ENCODE measurements around the gene MPPED1.

The MPPED1 gene

DNA sequence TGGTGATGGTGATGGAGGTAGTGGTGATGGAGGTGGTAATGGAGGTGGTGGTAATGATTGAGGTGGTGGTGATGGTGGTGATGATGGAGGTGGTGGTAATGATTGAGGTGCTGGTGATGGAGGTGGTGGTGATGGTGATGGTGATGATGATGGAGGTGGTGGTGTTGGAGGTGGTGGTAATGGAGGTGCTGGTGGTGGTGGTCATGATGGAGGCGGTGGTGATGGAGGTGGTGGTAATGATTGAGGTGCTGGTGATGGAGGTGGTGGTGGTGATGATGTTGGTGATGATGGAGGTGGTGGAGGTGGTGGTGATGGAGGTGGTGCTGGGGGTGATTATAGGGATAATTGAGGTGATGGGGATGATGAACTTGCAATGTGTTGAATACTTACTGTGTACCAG lies 79.9 kb downstream of the MPPED1 start:
- no peak for DNase-seq (ENCODE audit: low spot score in 2 of 2)
- Mint-ChIP-seq H3K27ac (no peak overlapping the region), H3K9me3 (peaks cover 4% of the 10 kb centered on the region), H3K4me1 (no peaks in the 10 kb centered on the region), H3K4me3 (no peak overlapping the region), H3K36me3 (no peaks in the 10 kb centered on the region)
- ATAC-seq: no peak

- ATAC-seq: no peak
- Mint-ChIP-seq H3K4me3 (no peak overlapping the region), H3K36me3 (no peaks in the 10 kb centered on the region), H3K9me3 (peaks cover 4% of the 10 kb centered on the region), H3K4me1 (no peaks in the 10 kb centered on the region), H3K27ac (no peak overlapping the region)
- no peak for DNase-seq (ENCODE audit: low spot score in 2 of 2)
Measured at GRCh38 chr22:43493297-43493696, 81.5 kb downstream of the MPPED1 start.

- no peak overlapping the region for H3K4me3 Mint-ChIP-seq
- H3K9me3 Mint-ChIP-seq: no peaks in the 10 kb centered on the region
- H3K4me1 Mint-ChIP-seq: no peaks in the 10 kb centered on the region
- ATAC-seq (no peak), DNase-seq (ENCODE audit: low spot score in 2 of 2) (no peak)
- H3K27ac Mint-ChIP-seq: no peak overlapping the region
- no peaks in the 10 kb centered on the region for H3K36me3 Mint-ChIP-seq
Measured at GRCh38 chr22:43497956-43498855, 86.4 kb downstream of the MPPED1 start.

DNA sequence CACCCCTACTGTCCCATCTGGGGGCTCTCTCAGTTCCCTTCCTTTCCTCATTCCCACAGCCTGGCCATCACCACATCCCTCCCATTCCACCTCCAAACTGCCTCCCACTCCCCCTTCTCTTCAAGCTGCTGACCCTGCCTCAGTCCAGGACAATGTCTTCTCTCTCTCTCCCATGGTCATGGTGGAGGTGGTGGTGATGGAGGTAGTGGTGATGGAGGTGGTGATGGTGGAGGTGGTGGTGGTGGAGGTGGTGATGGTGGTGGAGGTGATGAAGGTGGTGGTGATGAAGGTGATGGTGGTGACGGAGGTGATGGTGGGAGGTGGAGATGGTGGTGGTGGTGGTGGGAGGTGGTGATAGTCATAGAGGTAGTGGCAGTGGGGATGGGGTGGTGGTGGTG lies 87.0 kb downstream of the MPPED1 start:
- Mint-ChIP-seq H3K9me3 (no peaks in the 10 kb centered on the region), H3K4me1 (no peaks in the 10 kb centered on the region), H3K4me3 (no peak overlapping the region), H3K36me3 (no peaks in the 10 kb centered on the region), H3K27ac (no peak overlapping the region)
- ATAC-seq (no peak), DNase-seq (ENCODE audit: low spot score in 2 of 2) (no peak)

GRCh38 chr22:43500792-43501785 lies 89.3 kb downstream of the MPPED1 start:
- Mint-ChIP-seq H3K36me3 (no peaks in the 10 kb centered on the region), H3K4me3 (no peak overlapping the region), H3K9me3 (no peaks in the 10 kb centered on the region), H3K27ac (no peak overlapping the region), H3K4me1 (no peaks in the 10 kb centered on the region)
- DNase-seq (ENCODE audit: low spot score in 2 of 2) (no peak), ATAC-seq (no peak)

DNA sequence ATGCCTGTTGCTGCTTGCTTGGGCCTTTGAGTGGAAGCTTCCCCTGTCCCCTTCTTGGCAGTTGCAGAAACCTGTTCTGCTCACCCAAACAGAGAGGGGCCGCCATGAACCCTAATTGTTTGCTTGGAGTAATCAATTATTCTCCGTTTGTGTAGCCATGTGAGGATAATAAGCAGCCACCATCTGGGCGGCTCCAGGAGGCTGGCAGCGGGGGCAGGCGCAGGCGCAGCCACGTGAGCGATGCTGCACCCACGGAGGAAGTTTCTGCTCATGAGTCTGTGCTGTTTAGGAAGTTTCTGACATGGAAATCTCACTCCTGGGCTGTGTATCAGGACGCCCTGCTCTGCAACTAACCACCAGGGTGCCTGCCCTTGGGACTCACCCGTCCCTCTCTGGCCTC lies 90.1 kb downstream of the MPPED1 start:
- no peak overlapping the region for H3K4me3 Mint-ChIP-seq
- no peaks in the 10 kb centered on the region for H3K4me1 Mint-ChIP-seq
- H3K27ac Mint-ChIP-seq: no peak overlapping the region
- ATAC-seq (no peak), DNase-seq (ENCODE audit: low spot score in 2 of 2) (no peak)
- no peaks in the 10 kb centered on the region for H3K36me3 Mint-ChIP-seq
- H3K9me3 Mint-ChIP-seq: no peaks in the 10 kb centered on the region

GRCh38 chr22:43502306-43502874 lies 90.6 kb downstream of the MPPED1 start:
- Mint-ChIP-seq H3K4me1 (no peaks in the 10 kb centered on the region), H3K36me3 (no peaks in the 10 kb centered on the region), H3K4me3 (no peak overlapping the region), H3K27ac (no peak overlapping the region), H3K9me3 (no peaks in the 10 kb centered on the region)
- ATAC-seq: no peak
- no peak for DNase-seq (ENCODE audit: low spot score in 2 of 2)

GRCh38 chr22:43504068-43504467 lies 92.3 kb downstream of the MPPED1 start:
- ATAC-seq (no peak), DNase-seq (ENCODE audit: low spot score in 2 of 2) (no peak)
- Mint-ChIP-seq H3K36me3 (no peaks in the 10 kb centered on the region), H3K27ac (no peak overlapping the region), H3K9me3 (no peaks in the 10 kb centered on the region), H3K4me1 (no peaks in the 10 kb centered on the region), H3K4me3 (no peak overlapping the region)

GRCh38 chr22:43504666-43505261 lies 93.0 kb downstream of the MPPED1 start:
- Mint-ChIP-seq H3K4me3 (no peak overlapping the region), H3K36me3 (no peaks in the 10 kb centered on the region), H3K9me3 (no peaks in the 10 kb centered on the region), H3K4me1 (no peaks in the 10 kb centered on the region), H3K27ac (no peak overlapping the region)
- ATAC-seq (no peak), DNase-seq (ENCODE audit: low spot score in 2 of 2) (no peak)

GRCh38 chr22:43505423-43505822 lies 93.6 kb downstream of the MPPED1 start:
- H3K36me3 Mint-ChIP-seq: no peaks in the 10 kb centered on the region
- no peaks in the 10 kb centered on the region for H3K9me3 Mint-ChIP-seq
- ATAC-seq: no peak
- no peaks in the 10 kb centered on the region for H3K4me1 Mint-ChIP-seq
- H3K4me3 Mint-ChIP-seq: no peak overlapping the region
- DNase-seq (ENCODE audit: low spot score in 2 of 2): no peak
- H3K27ac Mint-ChIP-seq: no peak overlapping the region

GRCh38 chr22:43505896-43506295 lies 94.1 kb downstream of the MPPED1 start:
- Mint-ChIP-seq H3K4me1 (no peaks in the 10 kb centered on the region), H3K9me3 (no peaks in the 10 kb centered on the region), H3K36me3 (no peaks in the 10 kb centered on the region), H3K4me3 (no peak overlapping the region), H3K27ac (no peak overlapping the region)
- DNase-seq (ENCODE audit: low spot score in 2 of 2) (no peak), ATAC-seq (no peak)

DNA sequence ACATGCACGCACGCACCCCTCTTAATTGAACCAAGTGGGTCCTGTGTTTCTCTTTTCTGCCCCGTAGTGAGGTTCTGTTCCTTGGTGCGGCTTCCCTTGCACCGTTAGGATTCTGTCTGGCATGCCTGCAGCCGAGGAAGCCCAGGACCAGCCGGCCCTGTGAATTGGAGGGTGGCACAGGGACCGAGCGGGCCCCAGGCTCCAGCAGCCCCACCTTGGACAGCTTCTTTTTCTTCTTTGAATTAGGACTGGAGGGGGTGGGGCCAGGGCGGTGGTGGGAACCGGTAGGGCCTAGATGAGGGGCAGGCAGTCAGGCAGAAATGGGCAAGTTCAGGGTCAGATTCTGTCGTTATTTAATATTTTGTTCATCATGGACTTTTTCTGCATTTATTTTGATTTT lies 94.7 kb downstream of the MPPED1 start:
- no peak overlapping the region for H3K27ac Mint-ChIP-seq
- DNase-seq (ENCODE audit: low spot score in 2 of 2) (no peak), ATAC-seq (no peak)
- no peaks in the 10 kb centered on the region for H3K36me3 Mint-ChIP-seq
- no peak overlapping the region for H3K4me3 Mint-ChIP-seq
- H3K9me3 Mint-ChIP-seq: no peaks in the 10 kb centered on the region
- H3K4me1 Mint-ChIP-seq: no peaks in the 10 kb centered on the region

- Mint-ChIP-seq H3K9me3 (no peaks in the 10 kb centered on the region), H3K4me3 (no peak overlapping the region), H3K27ac (no peak overlapping the region), H3K4me1 (no peaks in the 10 kb centered on the region), H3K36me3 (no peaks in the 10 kb centered on the region)
- ATAC-seq (no peak), DNase-seq (ENCODE audit: low spot score in 2 of 2) (no peak)
Measured at GRCh38 chr22:43507235-43507634, 95.4 kb downstream of the MPPED1 start.

- Mint-ChIP-seq H3K36me3 (no peaks in the 10 kb centered on the region), H3K4me3 (no peak overlapping the region), H3K9me3 (no peaks in the 10 kb centered on the region), H3K4me1 (no peaks in the 10 kb centered on the region), H3K27ac (no peak overlapping the region)
- DNase-seq (ENCODE audit: low spot score in 2 of 2) (no peak), ATAC-seq (no peak)
Measured at GRCh38 chr22:43508489-43508888, 96.7 kb downstream of the MPPED1 start.

DNA sequence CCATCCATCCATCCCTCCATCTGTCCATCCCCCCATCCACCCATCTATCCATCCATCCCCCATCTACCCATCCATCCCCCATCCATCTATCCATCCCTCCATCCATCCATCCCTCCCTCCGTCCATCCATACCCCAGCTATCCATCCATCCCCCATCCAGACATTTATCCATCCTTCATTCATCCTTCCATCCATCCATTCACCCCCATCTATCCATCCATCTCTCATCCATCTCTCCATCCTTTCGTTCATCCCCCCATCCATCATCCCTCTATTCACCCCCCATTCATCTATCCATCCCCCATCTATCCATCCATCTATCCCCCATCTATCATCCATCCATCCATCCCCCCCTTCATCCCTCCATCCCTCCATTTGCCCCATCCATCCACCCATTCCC lies 97.5 kb downstream of the MPPED1 start:
- DNase-seq (ENCODE audit: low spot score in 2 of 2) (no peak), ATAC-seq (no peak)
- Mint-ChIP-seq H3K9me3 (no peaks in the 10 kb centered on the region), H3K4me1 (no peaks in the 10 kb centered on the region), H3K4me3 (no peak overlapping the region), H3K36me3 (no peaks in the 10 kb centered on the region), H3K27ac (no peak overlapping the region)

All from stimulated activated effector memory CD8-positive, alpha-beta T cell treated with anti-CD3 and anti-CD28 coated beads, Interleukin-12 subunit alpha, Interleukin-12 subunit beta, amount 100 ng/mL, for 72 hours (primary cell).